NK-92 (cell line): Measurements from ENCODE around the gene FBXL20.
"Not testable (repeated sequence)": the region's sequence is repeated elsewhere in the genome, so short reads cannot be mapped to it uniquely, and the experiment has no call there.

Experiments
- DNase-seq: peaks from one replicate; lab custom pipeline; 2025; ENCODE audit not compliant: unreplicated experiment; lab: John Stamatoyannopoulos, UW

Gene FBXL20

GRCh38 chr17:39261286-39261685, 140.1 kb downstream of the FBXL20 start:
- no peak for DNase-seq

GRCh38 chr17:39252788-39253460, 148.5 kb downstream of the FBXL20 start:
- DNase-seq: no peak

- DNase-seq: no peak
Measured at GRCh38 chr17:39251997-39252396, 149.4 kb downstream of the FBXL20 start.

- not testable (repeated sequence) for DNase-seq
Measured at GRCh38 chr17:39250076-39250475, 151.3 kb downstream of the FBXL20 start.

- DNase-seq: no peak
Measured at GRCh38 chr17:39246274-39246673, 155.2 kb downstream of the FBXL20 start.

- DNase-seq: peak; percentile 21
Measured at GRCh38 chr17:39244600-39245570, 156.5 kb downstream of the FBXL20 start.

GRCh38 chr17:39244016-39244599, 157.3 kb downstream of the FBXL20 start:
- DNase-seq: no peak

- DNase-seq: no peak
Measured at GRCh38 chr17:39243155-39243554, 158.3 kb downstream of the FBXL20 start.

GRCh38 chr17:39240631-39241030, 160.8 kb downstream of the FBXL20 start:
- no peak for DNase-seq

GRCh38 chr17:39239640-39240314, 161.6 kb downstream of the FBXL20 start:
- DNase-seq: no peak

GRCh38 chr17:39238311-39238972, 163.0 kb downstream of the FBXL20 start:
- peak; percentile 27 for DNase-seq

- no peak for DNase-seq
Measured at GRCh38 chr17:39237586-39237985, 163.8 kb downstream of the FBXL20 start.

- no peak for DNase-seq
Measured at GRCh38 chr17:39236981-39237441, 164.4 kb downstream of the FBXL20 start.

- DNase-seq: no peak
Measured at GRCh38 chr17:39236450-39236927, 164.9 kb downstream of the FBXL20 start.

- no peak for DNase-seq
Measured at GRCh38 chr17:39235555-39236449, 165.6 kb downstream of the FBXL20 start.

- no peak for DNase-seq
Measured at GRCh38 chr17:39231591-39232551, 169.6 kb downstream of the FBXL20 start.

GRCh38 chr17:39231091-39231561, 170.3 kb downstream of the FBXL20 start:
- no peak for DNase-seq

GRCh38 chr17:39230361-39230760, 171.1 kb downstream of the FBXL20 start:
- no peak for DNase-seq
